ENCODE measurements around the gene ERFL. TPM values are rescaled to one million over a fixed set of nuclear protein-coding genes. Genes with fewer than 3 reads are reported as not detected.

ERFL gene
- total RNA-seq, 1 experiment from 2014 or later = 0.79 TPM

DNA sequence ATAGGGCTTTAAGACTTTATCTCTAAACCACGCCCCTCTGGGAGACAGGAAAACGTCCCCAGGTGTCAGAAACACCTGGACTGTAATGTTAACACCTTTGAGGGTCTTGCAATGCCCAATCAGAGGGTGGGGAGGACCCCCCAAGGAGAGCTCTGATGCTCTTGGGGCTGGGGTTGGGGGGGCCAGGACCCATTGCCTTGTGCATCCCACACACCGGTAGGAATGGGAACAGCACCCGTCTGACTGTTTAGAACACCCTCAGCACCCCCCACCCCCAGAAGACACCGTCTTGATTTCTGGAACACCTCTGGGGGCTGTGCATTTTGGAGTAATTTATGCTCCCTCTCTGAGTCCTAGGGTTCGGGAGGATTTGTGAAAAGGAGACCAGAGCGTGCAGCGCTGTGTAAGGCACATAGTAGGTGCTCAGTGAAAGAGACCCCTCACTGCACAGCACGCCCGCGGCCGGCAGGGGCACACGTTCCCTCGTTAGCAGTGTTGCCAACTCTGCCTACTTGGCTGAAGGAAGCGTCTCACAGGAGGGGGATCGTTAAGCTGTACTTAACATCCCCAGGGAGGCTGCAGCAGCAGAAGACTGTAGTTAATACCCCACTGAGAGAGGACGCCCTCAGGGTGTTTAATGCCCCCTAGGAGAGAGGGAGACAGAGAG is 2.8 kb upstream of the ERFL start:
- ChIA-PET POLR2A (no interaction called here), RAD21 (ENCODE audit: low non-redundant PET in 1 of 2, low total read pairs in 2 of 2, uncharacterized antibody in 2 of 2, unreplicated experiment in 2 of 2) (no interaction called here), CTCF (no interaction called here)
- Histone ChIP-seq H3K9me2 (ENCODE audit: insufficient read depth) (no peaks in the 10 kb centered on the region), H3K4me1 (ENCODE audit: control insufficient read depth in 1 of 2, insufficient read depth in 2 of 2, low read length in 2 of 2) (peaks cover 17 to 33% of the 10 kb centered on the region in 2 experiments), H3K27me3 (ENCODE audit: insufficient read depth, low read length) (no peaks in the 10 kb centered on the region; the same call in 1 of the 2 replicates), H3K4me3 (replicated peaks in 1 of 2; ENCODE audit: low read depth in 1 of 2, low read length in 2 of 2) (no peak overlapping the region), H3K36me3 (ENCODE audit: control insufficient read depth in 1 of 2, insufficient read depth in 2 of 2, low read length in 2 of 2) (no peaks in the 10 kb centered on the region), H3K27ac (ENCODE audit: low read depth, low read length) (no peak overlapping the region), H3K79me2 (ENCODE audit: insufficient read depth, low read length) (no peaks in the 10 kb centered on the region), H3K9me3 (ENCODE audit: control insufficient read depth in 1 of 2, insufficient read depth in 1 of 2, low read depth in 1 of 2, low read length in 2 of 2) (no peaks in the 10 kb centered on the region), H3K9ac (ENCODE audit: low read length) (no peak overlapping the region), H3K4me2 (ENCODE audit: low read length) (no peak overlapping the region), H2AFZ (ENCODE audit: low read depth, low read length, poor library complexity, severe bottlenecking) (no peak overlapping the region), H4K20me1 (ENCODE audit: insufficient read depth) (no peaks in the 10 kb centered on the region)
- BruUV-seq (replicated peaks) = no TSS peak
- intact Hi-C loops (cut with micrococcal nuclease) = no loop called here
- TF ChIP-seq TCF7L2 (IDR thresholded peaks at IDR 0.05; ENCODE audit: borderline replicate concordance, extremely low read depth, insufficient read depth, insufficient read length) = no peak
- no peak for ATAC-seq
- no peak for DNase-seq (ENCODE audit: low read depth, low spot score)

DNA sequence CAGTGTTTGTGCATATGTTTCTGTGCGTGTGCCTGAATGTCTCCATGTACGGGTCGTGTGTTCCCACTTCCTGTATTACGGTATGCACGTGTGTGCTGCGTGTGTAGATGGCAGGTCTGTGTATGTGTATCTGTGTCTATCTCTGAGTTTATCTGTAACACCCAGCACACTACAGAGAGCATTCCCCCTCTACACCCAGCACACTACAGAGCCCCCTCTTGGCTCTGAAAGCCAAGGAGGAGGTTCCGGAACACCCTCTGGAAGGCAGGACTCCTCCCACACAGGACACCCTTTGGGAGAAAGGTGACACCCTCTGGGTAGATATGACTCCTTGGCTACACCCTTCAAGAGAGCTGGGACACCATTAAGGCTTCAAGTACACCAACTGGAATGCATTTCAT is 2.1 kb upstream of the ERFL start:
- Histone ChIP-seq H3K36me3 (ENCODE audit: control insufficient read depth in 1 of 2, insufficient read depth in 2 of 2, low read length in 2 of 2) (no peaks in the 10 kb centered on the region), H3K9me3 (ENCODE audit: control insufficient read depth in 1 of 2, insufficient read depth in 1 of 2, low read depth in 1 of 2, low read length in 2 of 2) (no peaks in the 10 kb centered on the region), H3K27me3 (ENCODE audit: insufficient read depth, low read length) (no peaks in the 10 kb centered on the region; the same call in 1 of the 2 replicates), H3K4me2 (ENCODE audit: low read length) (peak overlapping the region; percentile 27), H2AFZ (ENCODE audit: low read depth, low read length, poor library complexity, severe bottlenecking) (no peak overlapping the region), H3K9ac (ENCODE audit: low read length) (no peak overlapping the region), H4K20me1 (ENCODE audit: insufficient read depth) (no peaks in the 10 kb centered on the region), H3K79me2 (ENCODE audit: insufficient read depth, low read length) (no peaks in the 10 kb centered on the region), H3K27ac (ENCODE audit: low read depth, low read length) (no peak overlapping the region), H3K9me2 (ENCODE audit: insufficient read depth) (no peaks in the 10 kb centered on the region), H3K4me1 (ENCODE audit: control insufficient read depth in 1 of 2, insufficient read depth in 2 of 2, low read length in 2 of 2) (peaks cover 17 to 32% of the 10 kb centered on the region in 2 experiments), H3K4me3 (replicated peaks in 1 of 2; ENCODE audit: low read depth in 1 of 2, low read length in 2 of 2) (no peak overlapping the region)
- intact Hi-C loops (cut with micrococcal nuclease) = no loop called here
- no peak for ATAC-seq
- no TSS peak for BruUV-seq (replicated peaks)
- ChIA-PET CTCF (no interaction called here), POLR2A (no interaction called here), RAD21 (ENCODE audit: low non-redundant PET in 1 of 2, low total read pairs in 2 of 2, uncharacterized antibody in 2 of 2, unreplicated experiment in 2 of 2) (no interaction called here)
- DNase-seq (ENCODE audit: low read depth, low spot score) = no peak
- TF ChIP-seq ZNF274 (IDR thresholded peaks at IDR 0.05; ENCODE audit: low read depth, low read length) (no peak), ELF1 (IDR thresholded peaks at IDR 0.05; ENCODE audit: borderline replicate concordance, low read depth) (no peak), EZH2phosphoT487 (IDR thresholded peaks at IDR 0.05; ENCODE audit: borderline replicate concordance) (no peak), EGR1 (IDR thresholded peaks at IDR 0.05; ENCODE audit: low read depth) (no peak), CBX3 (IDR thresholded peaks at IDR 0.05; ENCODE audit: low read depth) (no peak), SRF (IDR thresholded peaks at IDR 0.05; ENCODE audit: low read depth) (no peak), JUND (IDR thresholded peaks at IDR 0.05) (no peak), TCF7L2 (IDR thresholded peaks at IDR 0.05; ENCODE audit: borderline replicate concordance, extremely low read depth, insufficient read depth, insufficient read length) (no peak), POLR2A (IDR thresholded peaks at IDR 0.05; ENCODE audit: borderline replicate concordance, extremely low read depth, insufficient read depth, insufficient read length) (no peak), SIN3A (IDR thresholded peaks at IDR 0.05; ENCODE audit: low read depth) (no peak), YY1 (IDR thresholded peaks at IDR 0.05; ENCODE audit: extremely low read depth, insufficient replicate concordance, low read depth, low read length) (no peak), FOSL1 (IDR thresholded peaks at IDR 0.05; ENCODE audit: low read depth) (no peak), CEBPB (IDR thresholded peaks at IDR 0.05; ENCODE audit: low read depth) (no peak)
- TF ChIP-seq, protein P1, sequence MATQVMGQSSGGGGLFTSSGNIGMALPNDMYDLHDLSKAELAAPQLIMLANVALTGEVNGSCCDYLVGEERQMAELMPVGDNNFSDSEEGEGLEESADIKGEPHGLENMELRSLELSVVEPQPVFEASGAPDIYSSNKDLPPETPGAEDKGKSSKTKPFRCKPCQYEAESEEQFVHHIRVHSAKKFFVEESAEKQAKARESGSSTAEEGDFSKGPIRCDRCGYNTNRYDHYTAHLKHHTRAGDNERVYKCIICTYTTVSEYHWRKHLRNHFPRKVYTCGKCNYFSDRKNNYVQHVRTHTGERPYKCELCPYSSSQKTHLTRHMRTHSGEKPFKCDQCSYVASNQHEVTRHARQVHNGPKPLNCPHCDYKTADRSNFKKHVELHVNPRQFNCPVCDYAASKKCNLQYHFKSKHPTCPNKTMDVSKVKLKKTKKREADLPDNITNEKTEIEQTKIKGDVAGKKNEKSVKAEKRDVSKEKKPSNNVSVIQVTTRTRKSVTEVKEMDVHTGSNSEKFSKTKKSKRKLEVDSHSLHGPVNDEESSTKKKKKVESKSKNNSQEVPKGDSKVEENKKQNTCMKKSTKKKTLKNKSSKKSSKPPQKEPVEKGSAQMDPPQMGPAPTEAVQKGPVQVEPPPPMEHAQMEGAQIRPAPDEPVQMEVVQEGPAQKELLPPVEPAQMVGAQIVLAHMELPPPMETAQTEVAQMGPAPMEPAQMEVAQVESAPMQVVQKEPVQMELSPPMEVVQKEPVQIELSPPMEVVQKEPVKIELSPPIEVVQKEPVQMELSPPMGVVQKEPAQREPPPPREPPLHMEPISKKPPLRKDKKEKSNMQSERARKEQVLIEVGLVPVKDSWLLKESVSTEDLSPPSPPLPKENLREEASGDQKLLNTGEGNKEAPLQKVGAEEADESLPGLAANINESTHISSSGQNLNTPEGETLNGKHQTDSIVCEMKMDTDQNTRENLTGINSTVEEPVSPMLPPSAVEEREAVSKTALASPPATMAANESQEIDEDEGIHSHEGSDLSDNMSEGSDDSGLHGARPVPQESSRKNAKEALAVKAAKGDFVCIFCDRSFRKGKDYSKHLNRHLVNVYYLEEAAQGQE (IDR thresholded peaks at IDR 0.05; ENCODE audit: low read depth) = no peak
- TF ChIP-seq, protein P2, sequence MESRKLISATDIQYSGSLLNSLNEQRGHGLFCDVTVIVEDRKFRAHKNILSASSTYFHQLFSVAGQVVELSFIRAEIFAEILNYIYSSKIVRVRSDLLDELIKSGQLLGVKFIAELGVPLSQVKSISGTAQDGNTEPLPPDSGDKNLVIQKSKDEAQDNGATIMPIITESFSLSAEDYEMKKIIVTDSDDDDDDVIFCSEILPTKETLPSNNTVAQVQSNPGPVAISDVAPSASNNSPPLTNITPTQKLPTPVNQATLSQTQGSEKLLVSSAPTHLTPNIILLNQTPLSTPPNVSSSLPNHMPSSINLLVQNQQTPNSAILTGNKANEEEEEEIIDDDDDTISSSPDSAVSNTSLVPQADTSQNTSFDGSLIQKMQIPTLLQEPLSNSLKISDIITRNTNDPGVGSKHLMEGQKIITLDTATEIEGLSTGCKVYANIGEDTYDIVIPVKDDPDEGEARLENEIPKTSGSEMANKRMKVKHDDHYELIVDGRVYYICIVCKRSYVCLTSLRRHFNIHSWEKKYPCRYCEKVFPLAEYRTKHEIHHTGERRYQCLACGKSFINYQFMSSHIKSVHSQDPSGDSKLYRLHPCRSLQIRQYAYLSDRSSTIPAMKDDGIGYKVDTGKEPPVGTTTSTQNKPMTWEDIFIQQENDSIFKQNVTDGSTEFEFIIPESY (IDR thresholded peaks at IDR 0.05; ENCODE audit: extremely low read depth, insufficient replicate concordance, low read length) = no peak

Data from HCT116 (cell line).